IMR-90 (cell line): ENCODE results near the gene FRY.

Experiments
- CTCF ChIP-seq: conservative IDR thresholded peaks from 2 replicates; pipeline ENCODE4 v1.5.1; 2012; ENCODE audit warnings: mild to moderate bottlenecking, low read depth, low read length, improper control_type of control experiment
- POLR2A ChIP-seq: IDR thresholded peaks from 2 replicates; pipeline ENCODE4 v1.6.1; 2012; ENCODE audit warnings: mild to moderate bottlenecking, low read depth, low read length
- RAD21 ChIP-seq: IDR thresholded peaks from 2 replicates; pipeline ENCODE4 v1.6.1; 2012; ENCODE audit warnings: low read length, improper control_type of control experiment

DNA sequence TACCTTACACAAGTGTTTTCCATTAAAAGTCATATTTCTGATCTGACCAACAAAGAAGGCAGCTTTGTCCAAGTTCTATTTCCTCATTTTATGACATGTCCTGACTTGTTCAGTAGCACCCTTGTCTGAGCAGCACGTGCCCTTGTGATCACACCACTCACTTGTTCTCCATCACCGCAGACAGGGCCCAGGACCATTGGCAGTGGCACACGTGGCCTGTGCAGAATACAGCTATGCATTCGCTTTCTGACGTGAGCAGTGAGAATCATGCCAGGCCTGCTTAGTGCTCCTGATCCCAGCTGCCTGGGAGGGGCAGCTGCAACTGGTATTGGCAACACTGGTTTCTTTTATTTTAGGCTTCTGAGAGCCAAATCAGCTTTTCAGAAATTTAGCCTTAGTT, 134.2 kb downstream of the FRY start:
- TF ChIP-seq CTCF (no peak), POLR2A (no peak), RAD21 (no peak)
